Subcutaneous abdominal adipose tissue (tissue), 5 donors: ENCODE results near the gene KRT32.

Experiments used
- H3K27ac ChIP-seq: one replicate; pipeline ENCODE4 v1.7.0; 2013; ENCODE audit warnings: low read depth, mild to moderate bottlenecking, inconsistent platforms, low read length, moderate library complexity
- H3K27me3 ChIP-seq, 5 donors: one replicate each; pipeline ENCODE4 v1.7.0; 2013; ENCODE audit warnings: low read length in 5 of 5, inconsistent platforms in 1 of 5; ENCODE audit not compliant: control insufficient read depth in 5 of 5, insufficient read depth in 4 of 5
- H3K36me3 ChIP-seq, 5 donors: one replicate each; pipeline ENCODE4 v1.7.0; 2013; ENCODE audit warnings: low read length in 5 of 5; ENCODE audit not compliant: control insufficient read depth in 5 of 5, insufficient read depth in 5 of 5
- H3K4me1 ChIP-seq, 5 donors: one replicate each; pipeline ENCODE4 v1.7.0; 2013; ENCODE audit warnings: low read length in 5 of 5, mild to moderate bottlenecking in 3 of 5, moderate library complexity in 1 of 5; ENCODE audit not compliant: control insufficient read depth in 5 of 5, insufficient read depth in 5 of 5
- H3K4me3 ChIP-seq, 5 donors: one replicate each; pipeline ENCODE4 v1.7.0; 2013; ENCODE audit warnings: low read length in 5 of 5, low read depth in 1 of 5
- H3K9ac ChIP-seq, 5 donors: one replicate each; pipeline ENCODE4 v1.7.0; 2013; ENCODE audit warnings: low read length in 5 of 5, mild to moderate bottlenecking in 4 of 5, moderate library complexity in 3 of 5
- H3K9me3 ChIP-seq, 5 donors: one replicate each; pipeline ENCODE4 v1.7.0; 2013; ENCODE audit warnings: low read length in 5 of 5; ENCODE audit not compliant: control insufficient read depth in 5 of 5
- donor health status: healthy.
- donor health status: healthy.
- donor health status: healthy.
- donor health status: healthy.
- donor health status: healthy.

Gene KRT32

DNA sequence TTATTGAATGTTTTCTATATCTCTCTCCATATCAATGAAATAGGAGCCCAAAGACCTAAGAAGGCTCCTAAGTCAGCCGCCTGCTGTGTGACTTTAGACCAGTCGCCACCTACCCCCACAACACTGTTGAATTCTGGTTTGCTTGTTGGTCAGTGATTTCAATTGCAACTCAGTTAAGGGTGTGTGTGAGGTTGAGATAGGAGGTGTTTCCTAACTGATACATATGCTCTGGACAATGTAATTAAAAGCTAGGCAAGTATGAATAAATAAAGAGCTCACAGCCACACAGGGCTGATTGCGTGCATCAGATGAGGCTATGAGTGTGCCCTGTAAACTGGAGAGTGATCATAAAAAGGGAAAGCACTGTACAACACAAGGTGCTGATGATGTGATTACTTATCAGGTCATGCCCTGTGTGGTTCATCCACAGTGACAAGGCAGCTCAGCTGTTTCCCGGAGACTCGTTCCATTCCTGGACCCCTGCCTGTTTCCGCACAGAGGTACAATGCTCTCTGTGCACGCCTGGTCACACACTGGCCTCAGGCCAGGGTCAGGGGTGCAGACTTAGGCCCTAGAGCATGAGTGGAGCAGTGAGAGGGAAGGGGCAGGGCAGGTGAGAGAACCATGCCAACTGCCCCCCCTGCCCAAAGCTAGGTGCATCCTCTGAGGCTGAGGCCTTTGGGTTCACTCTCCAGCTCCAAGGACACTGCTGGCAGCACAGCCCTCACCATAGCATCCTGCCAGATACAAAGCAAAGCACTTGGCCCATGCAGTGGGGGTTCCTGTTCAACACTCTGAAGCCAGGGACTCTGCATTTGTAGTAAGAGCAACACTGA is 17.0 kb upstream of the KRT32 start:
- H3K27ac ChIP-seq, result no peak overlapping the region
- no peaks in the 10 kb centered on the region for H3K9me3 ChIP-seq
- no peak overlapping the region for H3K4me3 ChIP-seq
- H3K27me3 ChIP-seq, result peaks cover 0 to 11% (median 5%) of the 10 kb centered on the region in 5 donors
- no peak overlapping the region for H3K9ac ChIP-seq
- H3K36me3 ChIP-seq, result no peaks in the 10 kb centered on the region
- no peaks in the 10 kb centered on the region for H3K4me1 ChIP-seq

DNA sequence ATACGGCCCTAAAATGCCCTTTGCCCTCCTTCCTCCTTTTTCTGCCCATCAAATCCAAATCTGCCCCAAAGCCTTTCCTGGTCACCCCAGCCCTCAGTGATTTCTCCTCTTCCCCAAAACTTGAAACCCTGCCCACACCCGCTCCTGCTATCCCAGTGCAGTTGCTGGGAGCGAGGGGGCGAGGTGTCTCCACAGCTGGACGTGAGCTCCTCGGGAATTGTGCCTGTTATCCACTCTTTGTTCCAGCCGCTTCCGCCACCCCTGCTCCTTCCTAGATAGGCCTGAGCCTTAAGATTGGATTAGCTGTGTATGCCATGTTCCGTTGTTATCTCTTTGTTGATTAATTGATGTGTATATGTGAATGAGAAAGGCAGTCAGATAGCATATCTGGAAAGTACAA is 16.3 kb upstream of the KRT32 start:
- Histone ChIP-seq H3K27ac (no peak overlapping the region), H3K27me3 (peaks cover 0 to 11% (median 5%) of the 10 kb centered on the region in 5 donors), H3K4me3 (no peak overlapping the region), H3K9me3 (no peaks in the 10 kb centered on the region), H3K36me3 (no peaks in the 10 kb centered on the region), H3K4me1 (no peaks in the 10 kb centered on the region), H3K9ac (no peak overlapping the region)

DNA sequence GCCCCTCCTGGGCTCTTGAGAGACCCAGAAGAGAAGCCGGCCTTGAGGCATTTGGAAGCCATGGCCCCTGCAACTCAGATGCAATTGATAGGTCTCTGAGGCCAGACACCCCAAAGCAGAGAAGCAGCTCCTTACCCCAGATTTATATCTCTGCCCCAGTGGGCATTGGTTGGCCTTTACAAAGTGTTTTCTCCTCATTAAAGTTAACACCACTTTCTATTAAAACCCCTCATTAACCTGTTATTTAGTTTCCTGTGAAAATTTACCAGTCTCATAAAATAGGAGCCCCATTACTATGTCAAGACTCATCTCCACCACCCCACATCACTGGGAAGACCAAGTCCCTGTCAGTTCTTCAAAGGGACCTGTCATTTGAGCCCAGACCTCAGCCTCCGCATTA is 13.8 kb upstream of the KRT32 start, which contains the start of gene KRT35:
KRT35 (minus strand) TSS at position 116 of the 400 bp plus-strand sequence; CDS start at position 62, 54 bp downstream.
- H3K36me3 ChIP-seq, result no peaks in the 10 kb centered on the region
- H3K4me3 ChIP-seq, result no peak within 1 kb of the TSS
- H3K27me3 ChIP-seq, result peaks cover 0 to 3% (median 0%) of the 10 kb centered on the region in 5 donors
- H3K4me1 ChIP-seq, result no peaks in the 10 kb centered on the region
- H3K9ac ChIP-seq, result no peak within 1 kb of the TSS
- H3K9me3 ChIP-seq, result no peaks in the 10 kb centered on the region
- no peak within 1 kb of the TSS for H3K27ac ChIP-seq

DNA sequence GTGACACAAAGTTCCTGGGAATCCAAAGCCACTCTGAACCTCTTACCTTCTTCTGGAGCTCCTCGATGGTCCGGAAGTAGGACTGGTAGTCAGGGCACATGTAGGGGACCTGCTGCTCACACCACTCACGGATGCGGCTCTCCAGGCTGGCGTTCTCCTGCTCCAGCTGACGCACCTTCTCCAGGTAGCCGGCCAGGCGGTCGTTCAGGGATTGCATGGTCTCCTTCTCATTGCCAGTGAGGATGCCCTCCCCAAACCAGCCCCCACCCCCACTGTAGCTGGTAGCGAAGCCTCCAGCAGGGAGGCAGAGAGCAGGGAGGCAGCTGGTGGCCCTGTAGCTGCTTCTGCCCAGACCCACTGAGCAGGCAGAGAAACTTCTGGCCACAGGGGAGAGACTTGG is 13.4 kb upstream of the KRT32 start:
- no peaks in the 10 kb centered on the region for H3K9me3 ChIP-seq
- no peaks in the 10 kb centered on the region for H3K4me1 ChIP-seq
- H3K4me3 ChIP-seq, result no peak overlapping the region
- no peak overlapping the region for H3K27ac ChIP-seq
- H3K9ac ChIP-seq, result no peak overlapping the region
- H3K36me3 ChIP-seq, result no peaks in the 10 kb centered on the region
- H3K27me3 ChIP-seq, result peaks cover 0 to 3% (median 0%) of the 10 kb centered on the region in 5 donors

- Histone ChIP-seq H3K36me3 (no peaks in the 10 kb centered on the region), H3K27ac (no peak overlapping the region), H3K27me3 (peaks cover 0 to 3% (median 0%) of the 10 kb centered on the region in 5 donors), H3K9ac (no peak overlapping the region), H3K4me3 (no peak overlapping the region), H3K4me1 (no peaks in the 10 kb centered on the region), H3K9me3 (no peaks in the 10 kb centered on the region)
Observed at GRCh38 chr17:41480136-41480535, 12.9 kb upstream of the KRT32 start.

DNA sequence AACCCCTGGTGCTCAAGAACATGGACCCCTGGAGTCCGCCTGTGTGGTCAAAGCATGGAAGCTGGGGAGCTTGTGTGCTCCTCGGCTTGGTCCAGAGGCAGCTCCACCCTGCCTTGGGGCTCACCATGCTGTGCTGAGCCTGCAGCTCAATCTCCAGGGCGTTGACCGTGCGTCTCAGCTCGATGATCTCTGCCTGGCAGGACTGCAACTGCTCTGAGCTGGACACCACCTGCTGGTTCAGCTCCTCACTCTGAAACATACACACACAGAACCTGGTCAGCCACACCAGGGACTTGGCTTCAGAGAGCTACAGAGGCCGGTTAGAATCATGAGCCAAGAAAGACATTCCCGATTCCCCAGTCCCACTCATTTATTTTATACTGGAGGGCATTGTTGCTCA is 11.1 kb upstream of the KRT32 start:
- H3K27ac ChIP-seq, result no peak overlapping the region
- H3K4me3 ChIP-seq, result no peak overlapping the region
- H3K4me1 ChIP-seq, result no peaks in the 10 kb centered on the region
- no peaks in the 10 kb centered on the region for H3K9me3 ChIP-seq
- no peaks in the 10 kb centered on the region for H3K27me3 ChIP-seq
- H3K36me3 ChIP-seq, result no peaks in the 10 kb centered on the region
- no peak overlapping the region for H3K9ac ChIP-seq

DNA sequence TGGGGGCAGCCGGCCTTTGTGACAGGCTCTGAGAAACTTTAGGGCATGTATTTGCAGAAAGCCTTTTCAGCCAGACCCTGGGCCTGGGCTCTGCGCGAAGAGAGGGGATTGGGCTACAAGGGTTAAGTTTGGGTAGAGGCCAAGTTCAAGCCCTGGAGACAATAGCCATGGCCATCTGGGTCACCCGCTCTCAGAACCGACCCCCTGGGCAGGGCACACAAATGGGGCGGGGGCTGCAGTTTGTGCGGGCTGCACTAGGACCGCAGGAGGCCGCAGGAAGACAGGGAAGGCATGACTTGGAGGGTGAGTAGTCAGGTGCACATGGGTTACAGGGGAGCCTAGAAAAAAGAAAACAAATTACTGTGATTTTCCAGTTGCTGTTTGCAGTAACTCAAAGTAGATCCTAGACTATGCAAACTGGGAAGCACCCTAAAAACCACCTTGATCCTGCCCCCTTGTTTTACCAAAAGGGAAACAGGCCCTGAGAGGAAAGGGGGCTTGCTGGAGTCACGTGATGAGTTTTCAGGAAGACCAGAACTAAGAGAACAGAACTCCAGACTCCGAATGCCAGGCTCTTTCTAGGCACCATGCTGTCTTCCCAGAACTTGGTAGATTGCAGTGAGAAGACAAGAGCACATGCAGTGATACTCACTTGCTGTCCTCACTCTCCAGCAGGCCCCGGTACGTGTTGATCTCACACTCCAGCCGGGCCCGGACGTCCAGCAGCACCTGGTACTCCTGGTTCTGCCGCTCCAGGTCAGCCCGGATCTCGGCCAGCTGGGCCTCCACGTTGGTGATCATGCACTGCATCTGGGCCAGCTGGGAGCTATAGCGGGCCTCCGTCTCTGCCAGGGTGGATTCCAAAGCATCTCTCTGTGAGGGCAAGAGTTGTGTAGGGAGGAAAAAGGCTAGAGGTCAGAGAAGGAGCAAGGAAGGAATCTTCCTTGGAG is 10.0 kb upstream of the KRT32 start:
- no peaks in the 10 kb centered on the region for H3K4me1 ChIP-seq
- no peaks in the 10 kb centered on the region for H3K27me3 ChIP-seq
- H3K27ac ChIP-seq, result no peak overlapping the region
- H3K9me3 ChIP-seq, result no peaks in the 10 kb centered on the region
- no peaks in the 10 kb centered on the region for H3K36me3 ChIP-seq
- H3K9ac ChIP-seq, result no peak overlapping the region
- no peak overlapping the region for H3K4me3 ChIP-seq

DNA sequence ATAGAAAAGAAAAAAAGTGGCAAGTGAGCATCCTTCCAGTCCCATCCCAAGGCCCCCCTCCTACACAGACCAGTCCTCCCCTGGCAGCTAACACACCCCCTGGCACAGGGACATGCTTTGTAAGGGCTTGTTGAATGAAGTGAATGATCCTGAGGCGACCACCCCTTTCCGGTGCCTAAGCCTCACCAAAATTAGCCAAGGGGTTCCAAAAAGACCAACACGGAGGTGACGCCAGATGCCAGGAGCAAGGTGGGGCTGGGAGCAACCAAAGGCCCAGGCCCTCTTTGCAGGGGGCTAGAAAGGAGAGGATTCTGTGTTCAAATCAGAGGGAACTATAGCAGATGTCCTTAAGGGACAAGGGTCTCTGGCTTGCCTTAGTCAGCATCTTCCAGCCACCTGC is 8.2 kb upstream of the KRT32 start:
- no peak overlapping the region for H3K27ac ChIP-seq
- H3K9ac ChIP-seq, result no peak overlapping the region
- H3K4me3 ChIP-seq, result no peak overlapping the region
- no peaks in the 10 kb centered on the region for H3K36me3 ChIP-seq
- H3K9me3 ChIP-seq, result peaks cover 0 to 3% (median 0%) of the 10 kb centered on the region in 5 donors
- H3K4me1 ChIP-seq, result no peaks in the 10 kb centered on the region
- no peaks in the 10 kb centered on the region for H3K27me3 ChIP-seq

DNA sequence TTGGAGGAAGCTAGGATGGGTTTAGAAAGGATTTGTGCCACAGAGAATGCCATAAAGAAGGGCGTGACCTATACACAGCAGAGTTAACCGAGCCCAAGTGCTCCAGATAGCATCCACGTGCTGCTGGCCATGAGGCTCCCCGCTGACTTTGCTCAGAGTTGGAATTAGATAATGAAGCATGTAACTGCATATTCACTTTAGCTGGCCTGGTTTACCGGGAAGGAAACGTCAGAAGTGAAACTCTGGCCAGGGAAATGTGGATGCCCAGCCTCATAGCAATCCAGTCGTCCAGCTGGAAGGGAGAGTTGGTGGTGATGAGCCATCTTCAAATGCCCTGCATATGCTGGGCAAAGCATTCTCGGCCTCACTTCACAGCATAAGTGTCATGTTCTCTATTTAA is 7.7 kb upstream of the KRT32 start:
- Histone ChIP-seq H3K36me3 (no peaks in the 10 kb centered on the region), H3K4me3 (no peak overlapping the region), H3K27ac (no peak overlapping the region)

GRCh38 chr17:41468346-41468745 is 1.2 kb upstream of the KRT32 start:
- Histone ChIP-seq H3K27ac (no peak overlapping the region), H3K9me3 (peaks cover 0 to 11% (median 7%) of the 10 kb centered on the region in 5 donors), H3K4me3 (no peak overlapping the region), H3K36me3 (no peaks in the 10 kb centered on the region), H3K27me3 (peaks cover 4 to 10% (median 6%) of the 10 kb centered on the region in 5 donors), H3K4me1 (no peaks in the 10 kb centered on the region), H3K9ac (no peak overlapping the region)

More for the DNA sequence above, 7.7 kb upstream of the KRT32 start:
- Histone ChIP-seq H3K27me3 (no peaks in the 10 kb centered on the region), H3K9ac (no peak overlapping the region), H3K4me1 (no peaks in the 10 kb centered on the region), H3K9me3 (peaks cover 0 to 3% (median 0%) of the 10 kb centered on the region in 5 donors)
